ENCODE results near the gene STAM2.

Gene STAM2

GRCh38 chr2:152068226-152068625 is 107.3 kb downstream of the STAM2 start:
- no peak overlapping the region for H3K4me3 ChIP-seq (ENCODE audit: low read length, poor library complexity, severe bottlenecking)
- H3K4me2 ChIP-seq (ENCODE audit: low read depth, low read length, poor library complexity, severe bottlenecking): no peak overlapping the region
- no peak for TF ChIP-seq EZH2phosphoT487 (IDR thresholded peaks at IDR 0.05; ENCODE audit: borderline replicate concordance)
- no peak for TF ChIP-seq CTCF (conservative IDR thresholded peaks at IDR 0.05; ENCODE audit: low read length)
- no peak overlapping the region for H2AFZ ChIP-seq (ENCODE audit: low read length)
- H4K20me1 ChIP-seq (ENCODE audit: insufficient read depth, low read length, poor library complexity, severe bottlenecking): no peaks in the 10 kb centered on the region
- no peak overlapping the region for H3K9ac ChIP-seq (ENCODE audit: low read depth, low read length, poor library complexity, severe bottlenecking)
- H3F3A ChIP-seq (ENCODE audit: low read depth): no peaks in the 10 kb centered on the region
- H3K27me3 ChIP-seq (ENCODE audit: insufficient read depth, low read length, poor library complexity, severe bottlenecking): no peaks in the 10 kb centered on the region
- no peaks in the 10 kb centered on the region for H3K9me2 ChIP-seq (replicated peaks; ENCODE audit: low read depth, low read length)
- no peaks in the 10 kb centered on the region for H3K36me3 ChIP-seq (ENCODE audit: insufficient read depth, low read length)
- no peaks in the 10 kb centered on the region for H3K4me1 ChIP-seq (ENCODE audit: insufficient read depth, low read length, poor library complexity, severe bottlenecking)
- no peaks in the 10 kb centered on the region for H3K79me2 ChIP-seq (ENCODE audit: insufficient read depth, low read length)
- H3K9me3 ChIP-seq (ENCODE audit: insufficient read depth, low read depth, low read length): no peaks in the 10 kb centered on the region

GRCh38 chr2:152067823-152068222 is 107.7 kb downstream of the STAM2 start:
- H3K9me2 ChIP-seq (replicated peaks; ENCODE audit: low read depth, low read length): no peaks in the 10 kb centered on the region
- no peaks in the 10 kb centered on the region for H3K36me3 ChIP-seq (ENCODE audit: insufficient read depth, low read length)
- H3K4me2 ChIP-seq (ENCODE audit: low read depth, low read length, poor library complexity, severe bottlenecking): no peak overlapping the region
- no peaks in the 10 kb centered on the region for H3F3A ChIP-seq (ENCODE audit: low read depth)
- TF ChIP-seq EZH2phosphoT487 (IDR thresholded peaks at IDR 0.05; ENCODE audit: borderline replicate concordance): no peak
- TF ChIP-seq CTCF (conservative IDR thresholded peaks at IDR 0.05; ENCODE audit: low read length): no peak
- no peak overlapping the region for H3K9ac ChIP-seq (ENCODE audit: low read depth, low read length, poor library complexity, severe bottlenecking)
- no peaks in the 10 kb centered on the region for H3K4me1 ChIP-seq (ENCODE audit: insufficient read depth, low read length, poor library complexity, severe bottlenecking)
- no peaks in the 10 kb centered on the region for H3K79me2 ChIP-seq (ENCODE audit: insufficient read depth, low read length)
- no peaks in the 10 kb centered on the region for H3K27me3 ChIP-seq (ENCODE audit: insufficient read depth, low read length, poor library complexity, severe bottlenecking)
- H2AFZ ChIP-seq (ENCODE audit: low read length): no peak overlapping the region
- H3K9me3 ChIP-seq (ENCODE audit: insufficient read depth, low read depth, low read length): no peaks in the 10 kb centered on the region
- no peaks in the 10 kb centered on the region for H4K20me1 ChIP-seq (ENCODE audit: insufficient read depth, low read length, poor library complexity, severe bottlenecking)
- H3K4me3 ChIP-seq (ENCODE audit: low read length, poor library complexity, severe bottlenecking): no peak overlapping the region

Data from Loucy (cell line).